ENCODE results near the gene TNIP2.
"Not testable (repeated sequence)": the region's sequence is repeated elsewhere in the genome, so short reads cannot be mapped to it uniquely, and the experiment has no call there.

The TNIP2 gene

GRCh38 chr4:2767705-2768074 lies 11.6 kb upstream of the TNIP2 start:
- no peak for DNase-seq

- DNase-seq = no peak
Observed at GRCh38 chr4:2767046-2767704, 11.0 kb upstream of the TNIP2 start.

DNA sequence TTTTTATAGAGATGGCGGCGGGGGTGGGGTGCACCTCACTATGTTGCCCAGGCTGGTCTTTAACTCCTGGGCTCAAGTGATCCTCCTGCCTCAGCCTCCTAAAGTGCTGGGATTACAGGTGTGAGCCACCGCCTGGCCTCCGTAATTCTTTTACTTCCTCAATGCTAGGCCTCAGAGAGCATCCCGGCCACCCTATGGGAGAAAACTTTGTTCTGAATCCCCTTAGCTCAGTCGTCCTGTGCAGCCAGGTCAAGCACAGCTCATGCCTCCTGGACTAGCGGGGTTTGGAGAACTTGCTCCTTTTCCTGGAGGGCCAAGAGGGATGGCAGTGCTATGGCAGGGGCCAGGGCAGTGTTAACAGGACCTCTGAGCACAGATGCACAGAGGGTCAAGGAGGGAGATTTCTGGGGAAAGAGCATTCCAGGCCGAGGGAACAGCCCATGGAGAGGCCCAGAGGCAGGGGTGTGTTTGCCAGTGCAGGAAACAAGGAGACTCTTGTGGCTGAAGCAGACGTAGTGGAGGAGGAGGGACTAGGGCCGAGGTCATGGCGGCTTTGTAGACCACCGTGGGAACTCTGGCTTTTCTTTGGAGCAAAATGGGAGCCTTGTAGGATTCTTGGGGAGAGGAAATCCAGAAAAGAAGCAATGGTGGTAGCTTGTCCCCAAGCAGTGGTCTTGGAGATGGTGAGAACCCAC lies 9.8 kb upstream of the TNIP2 start:
- no peak for DNase-seq

DNA sequence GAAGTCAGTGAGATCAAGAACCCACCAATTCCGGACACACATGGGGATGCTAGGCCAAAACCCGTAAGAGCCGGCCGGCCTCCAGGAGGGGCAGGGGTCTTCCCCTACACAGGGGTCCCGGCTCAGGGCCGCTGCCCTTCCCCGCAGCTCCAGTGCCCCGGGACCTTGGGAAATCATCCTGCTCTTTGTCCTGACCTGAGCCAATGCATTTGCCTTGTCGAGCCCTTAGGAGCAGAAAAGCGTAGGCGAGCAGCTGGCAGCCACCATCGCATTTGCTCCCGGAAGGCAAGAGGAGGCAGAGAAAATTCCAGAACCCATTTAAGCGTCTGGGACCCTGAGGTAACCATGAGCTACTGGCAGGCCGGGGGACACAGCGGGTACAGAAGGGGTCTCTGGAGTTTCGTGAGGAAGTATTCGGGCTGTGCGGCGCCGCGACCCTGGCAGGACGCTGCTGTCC lies 7.4 kb upstream of the TNIP2 start:
- DNase-seq = no peak

- DNase-seq = not testable (repeated sequence)
Observed at GRCh38 chr4:2762486-2763370, 6.6 kb upstream of the TNIP2 start.

DNA sequence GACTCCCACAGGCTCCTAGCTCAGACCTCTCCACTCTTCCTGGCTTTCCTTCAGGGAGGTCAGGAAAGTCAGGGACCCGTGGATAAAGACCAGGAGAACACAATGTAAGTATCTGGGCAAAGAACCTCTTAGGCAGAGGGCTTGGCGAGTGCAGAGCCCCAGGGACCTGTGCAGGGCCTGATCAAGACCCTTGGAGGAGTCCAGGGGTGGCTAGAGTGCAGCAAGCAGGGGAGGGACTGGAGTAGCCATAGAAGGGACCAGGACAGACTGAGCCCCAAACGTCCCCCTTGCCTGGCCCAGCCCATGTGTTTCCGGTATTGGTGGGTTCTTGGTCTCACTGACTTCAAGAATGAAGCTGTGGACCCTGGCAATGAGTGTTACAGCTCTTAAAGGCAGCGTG lies 5.9 kb upstream of the TNIP2 start:
- DNase-seq = no peak

DNA sequence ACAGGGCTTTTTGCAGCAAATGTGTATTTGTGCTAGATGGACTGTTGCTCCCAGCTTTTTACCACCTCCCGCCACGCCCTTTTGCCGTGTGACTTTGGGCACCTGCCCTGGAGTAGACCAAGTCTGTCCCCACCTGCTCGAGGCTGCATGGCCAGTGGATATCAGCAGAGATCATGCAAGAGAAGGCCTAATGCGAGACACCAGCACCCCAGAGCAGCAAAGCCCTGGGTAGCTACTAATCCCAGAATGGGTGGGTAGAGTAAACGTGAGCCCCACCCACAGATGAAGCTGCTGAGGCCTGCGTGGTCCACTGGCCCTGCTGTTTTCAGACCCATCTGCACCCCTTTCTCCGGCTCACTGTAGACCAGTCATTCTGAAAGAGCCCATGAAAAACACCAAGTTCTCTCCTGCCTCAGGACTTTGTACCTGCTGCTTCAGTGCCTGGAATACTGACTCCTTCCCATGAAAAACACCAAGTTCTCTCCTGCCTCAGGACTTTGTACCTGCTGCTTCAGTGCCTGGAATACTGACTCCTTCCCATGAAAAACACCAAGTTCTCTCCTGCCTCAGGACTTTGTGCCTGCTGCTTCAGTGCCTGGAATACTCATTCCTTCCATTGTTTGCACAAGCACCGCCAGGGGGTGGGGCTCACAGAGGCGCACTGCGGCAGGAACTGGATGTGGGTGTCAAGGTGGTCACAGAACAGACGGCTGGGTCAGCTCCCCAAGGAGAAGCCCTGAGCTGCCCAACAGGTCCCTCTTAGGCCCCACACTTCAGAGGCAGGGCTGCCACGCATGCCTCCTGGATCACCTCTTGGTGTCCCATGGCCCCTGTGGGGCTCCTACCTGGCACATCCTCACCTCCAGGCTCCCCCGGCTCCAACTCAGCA lies 5.1 kb upstream of the TNIP2 start:
- DNase-seq = no peak

GRCh38 chr4:2757426-2757825 lies 1.3 kb upstream of the TNIP2 start:
- no peak for DNase-seq

- DNase-seq = no peak
Observed at GRCh38 chr4:2756691-2757350, 685 bp upstream of the TNIP2 start.

GRCh38 chr4:2754848-2755819 lies 1.0 kb downstream of the TNIP2 start:
- no peak for DNase-seq

DNA sequence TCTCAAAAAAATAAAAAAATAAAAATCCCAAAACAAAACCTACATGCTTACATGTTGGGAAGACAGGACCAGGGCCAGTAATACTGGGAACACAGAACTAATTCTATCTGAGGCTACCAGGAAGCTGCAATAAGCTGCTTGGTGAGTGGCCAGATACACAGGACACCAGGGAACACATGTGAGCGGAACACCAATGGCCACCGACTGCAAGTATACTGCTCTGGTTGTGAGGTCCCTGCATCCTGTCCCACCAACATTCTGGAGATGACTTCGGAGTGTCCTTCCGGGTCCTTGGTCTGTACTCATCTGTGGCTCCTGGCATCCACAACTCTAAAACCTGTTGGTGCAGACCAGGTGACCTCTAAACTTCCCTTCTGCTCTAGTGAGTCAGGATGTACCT lies 2.7 kb downstream of the TNIP2 start:
- no peak for DNase-seq

DNA sequence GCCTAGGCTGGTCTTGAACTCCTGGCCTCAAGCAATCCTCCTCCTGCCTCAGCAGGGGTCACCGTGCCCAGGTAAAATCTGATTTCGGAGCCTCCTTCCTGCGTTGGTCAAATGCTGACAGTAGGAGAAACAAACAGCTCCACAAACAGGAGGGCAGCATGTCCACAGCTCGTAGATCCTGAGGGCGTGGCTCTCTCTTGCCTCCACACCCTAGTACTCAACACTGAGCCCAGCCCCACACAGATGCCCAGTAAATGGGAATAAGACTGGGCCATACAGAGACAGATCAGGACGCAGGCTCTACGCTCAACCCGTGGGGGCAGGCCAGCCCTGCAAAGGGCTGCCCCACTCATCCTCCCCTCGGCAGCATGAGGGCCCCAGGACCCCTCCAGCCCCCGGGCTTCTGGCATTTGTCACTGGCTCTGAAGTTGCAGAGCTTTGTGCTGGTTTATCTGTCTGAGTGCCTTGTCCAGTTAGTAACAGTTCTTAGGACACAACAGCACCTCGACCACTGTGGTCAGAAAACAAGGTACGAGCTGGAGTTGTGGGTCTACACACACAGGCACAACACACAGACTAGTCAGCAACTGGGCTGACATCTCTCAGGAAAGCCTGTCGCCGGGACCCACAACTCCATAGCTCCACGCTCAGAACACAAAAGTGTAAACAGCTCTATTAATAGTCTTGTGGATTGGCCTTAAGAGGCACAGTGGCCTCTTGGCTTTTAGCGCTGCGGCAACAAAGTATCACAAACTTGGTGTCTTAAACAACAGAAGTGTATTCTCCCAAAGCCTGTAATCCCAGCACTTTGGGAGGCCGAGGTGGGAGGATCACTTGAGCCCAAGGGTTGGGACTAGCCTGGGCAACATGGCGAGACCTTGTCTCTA lies 5.2 kb downstream of the TNIP2 start:
- no peak for DNase-seq

DNA sequence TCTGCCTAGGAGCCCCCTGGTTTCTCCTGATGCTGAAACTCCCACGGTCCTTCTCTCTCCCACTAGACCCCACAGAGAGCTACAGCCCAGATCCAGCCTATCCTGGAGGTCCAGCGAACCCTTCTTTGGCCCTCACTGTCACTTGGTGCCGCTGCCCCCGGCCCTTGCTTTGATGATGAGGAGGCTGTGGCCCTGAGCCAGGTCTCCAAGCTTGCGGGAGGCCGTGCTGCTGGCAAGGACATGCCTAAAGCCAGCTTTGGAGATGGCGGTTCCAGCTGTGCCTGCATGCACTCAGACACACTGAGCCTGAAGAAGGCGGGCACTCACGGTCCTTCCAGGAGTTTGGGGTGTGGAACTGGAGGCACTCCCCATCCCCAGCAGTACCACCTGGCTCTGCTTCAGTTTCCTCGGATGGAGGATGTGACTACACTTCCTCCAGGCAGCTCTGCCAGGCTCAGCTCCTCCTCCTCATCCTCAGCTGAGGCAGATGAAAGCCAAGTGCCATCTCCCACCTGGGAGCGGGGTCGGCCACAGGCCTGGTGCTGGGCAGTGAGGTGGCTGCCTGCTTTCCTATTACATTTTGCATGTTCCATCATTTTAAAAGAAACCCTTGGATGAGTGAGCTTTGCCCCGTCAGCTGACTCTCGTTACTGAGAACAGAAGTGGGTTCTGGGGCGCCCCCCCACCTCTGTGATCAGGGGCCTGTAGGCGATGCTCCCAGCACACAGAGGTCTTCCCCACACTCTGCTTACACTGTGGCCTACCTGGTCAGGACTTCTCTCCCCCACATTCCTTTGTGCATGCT lies 9.0 kb downstream of the TNIP2 start:
- no peak for DNase-seq

DNA sequence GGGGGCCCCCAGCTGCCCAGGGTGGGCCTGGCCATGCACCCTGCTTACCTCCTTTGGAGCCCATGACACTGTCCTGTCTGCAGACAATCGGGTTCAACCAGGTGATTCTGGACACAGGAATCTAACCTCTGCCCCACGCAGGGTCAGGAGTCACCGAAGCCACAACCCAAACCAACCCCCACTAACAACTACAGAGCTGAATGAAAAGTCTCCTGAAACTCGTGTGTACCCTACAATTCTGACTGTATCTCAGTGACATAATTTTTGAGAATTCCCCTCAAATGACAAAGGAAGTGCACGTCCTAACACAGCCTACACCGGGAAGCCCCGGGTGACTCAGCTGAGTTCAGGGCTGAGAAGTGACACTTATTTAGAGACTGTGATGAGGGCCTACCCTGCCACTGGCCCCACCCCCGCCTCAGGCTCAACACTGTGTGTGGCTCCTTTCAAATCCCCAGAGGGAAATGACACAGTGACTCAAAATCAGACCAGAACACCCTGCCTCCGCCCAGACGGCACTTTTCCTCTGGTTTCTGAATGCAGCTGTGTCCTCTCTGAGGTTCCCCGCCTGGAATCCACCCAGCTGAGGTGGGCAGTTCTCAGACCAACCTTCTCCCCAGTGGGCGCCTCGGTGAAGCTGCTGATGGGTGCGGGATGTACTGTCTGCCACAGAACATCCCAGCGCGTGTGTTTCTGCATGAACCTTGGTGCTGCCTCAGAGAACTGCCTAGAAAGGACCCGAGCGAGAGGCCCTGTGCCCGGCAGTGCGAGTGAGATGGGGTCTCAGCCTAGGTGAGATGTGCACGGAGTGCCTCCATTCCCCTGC lies 9.9 kb downstream of the TNIP2 start:
- no peak for DNase-seq

DNA sequence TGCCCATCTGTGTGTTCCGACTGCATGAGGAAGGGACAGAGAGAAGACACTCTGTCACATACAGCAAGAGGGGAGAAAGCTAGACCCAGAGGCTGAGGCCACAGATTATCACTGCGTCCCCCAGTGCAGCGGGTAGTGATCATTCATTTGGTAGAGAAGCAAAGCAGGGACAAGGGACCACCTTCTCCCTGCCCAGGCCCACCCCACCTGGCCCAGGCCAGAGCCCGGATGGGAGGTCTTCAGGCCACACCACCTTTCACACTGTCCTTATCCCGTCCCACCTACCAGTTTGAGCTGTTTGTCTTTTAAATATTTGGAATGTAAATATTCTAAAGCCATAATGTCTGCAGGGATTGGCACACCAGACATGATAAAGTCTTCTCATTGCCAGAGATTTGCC lies 10.6 kb downstream of the TNIP2 start:
- DNase-seq = no peak

DNA sequence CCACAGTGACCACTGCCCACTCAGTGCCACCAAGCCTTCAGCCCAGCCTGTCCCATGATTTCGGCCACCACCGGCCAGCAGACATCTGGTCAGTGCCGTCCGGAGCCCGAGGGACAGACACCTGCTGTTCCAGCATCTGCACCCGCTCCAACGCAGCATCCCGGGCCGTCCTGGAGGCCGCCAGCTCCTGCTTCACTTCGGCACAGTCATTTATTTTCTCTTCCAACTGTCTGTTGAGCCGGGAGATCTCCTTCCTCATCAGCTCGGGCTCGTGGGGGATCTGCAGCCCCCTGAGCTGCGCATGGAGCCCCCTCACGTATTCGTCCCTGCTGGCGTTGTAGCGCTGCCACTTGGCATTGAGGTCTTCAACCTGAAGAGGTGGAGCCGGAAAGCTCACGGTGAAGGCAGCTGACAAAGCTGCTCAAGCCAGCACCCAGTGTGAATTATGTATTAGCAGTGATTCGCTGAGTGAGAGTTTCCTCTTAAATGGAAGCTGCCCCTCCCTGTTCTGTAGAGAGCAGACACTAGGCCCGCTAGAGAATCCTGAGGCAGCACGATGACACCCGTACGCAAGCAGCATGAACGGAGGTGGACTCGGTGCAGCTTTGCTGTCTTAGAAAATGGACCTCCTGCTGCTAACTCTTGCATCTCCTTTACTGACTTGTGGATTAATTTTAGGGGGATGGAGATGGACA lies 11.4 kb downstream of the TNIP2 start:
- no peak for DNase-seq

Data from NCI-H2171 treated with DMSO at 0.1 percent for 48 hours (cell line).